Breast epithelium (tissue), 4 donors: ENCODE measurements around the gene GPR137. TPM values are rescaled to one million over a fixed set of nuclear protein-coding genes. Genes with fewer than 3 reads are reported as not detected.

Source experiments
- DNase-seq, 2 donors: peaks; one replicate each; pipeline ENCODE4 v3.0.0-alpha.2; 2019; ENCODE audit warnings: low spot score in 2 of 2
- H3K27ac ChIP-seq, 2 donors: fragments of 200-600 bp; sonication (generic) in 1 of 2; one replicate each; pipeline ENCODE4 v1.5.1; 2016 to 2019; ENCODE audit warnings: mild to moderate bottlenecking in 1 of 2
- H3K27me3 ChIP-seq, 2 donors: fragments of 200-600 bp; sonication (generic) in 1 of 2; one replicate each; pipeline versions ENCODE4 v1.5.1 to v1.6.0; 2017 to 2019; ENCODE audit warnings: control low read depth in 1 of 2, mild to moderate bottlenecking in 1 of 2
- H3K36me3 ChIP-seq: fragments of 200-600 bp; one replicate; pipeline ENCODE4 v1.5.1; 2019
- H3K4me1 ChIP-seq, 2 donors: fragments of 200-600 bp; sonication (generic); one replicate each; pipeline ENCODE4 v1.5.1; 2016 to 2019; ENCODE audit warnings: control low read depth in 1 of 2
- H3K4me3 ChIP-seq, 3 donors: fragments of 200-600 bp; sonication (generic); 1 replicate in 2 of 3; 2 replicates in 1 of 3; pipeline ENCODE4 v1.5.1; 2016 to 2019; ENCODE audit warnings: mild to moderate bottlenecking in 3 of 3, moderate library complexity in 2 of 3
- H3K9me3 ChIP-seq, 2 donors: fragments of 200-600 bp; sonication (generic) in 1 of 2; one replicate each; pipeline ENCODE4 v1.5.1; 2016 to 2019; ENCODE audit warnings: control low read depth in 1 of 2
- POLR2A ChIP-seq: fragments of 450-650 bp; IDR thresholded peaks from one replicate; pipeline ENCODE4 v1.6.1; 2016; ENCODE audit warnings: antibody characterized with exemption, mild to moderate bottlenecking, moderate library complexity
- POLR2AphosphoS5 ChIP-seq, 3 donors: sonication (generic); formaldehyde crosslinking; IDR thresholded peaks; one replicate each; pipeline ENCODE4 v1.6.1; 2017; ENCODE audit warnings: antibody characterized with exemption in 3 of 3
- intact Hi-C: fragments of 100-400 bp; cut with DNase I; formaldehyde crosslinking; loops from one replicate; pipeline ENCODE4 v1.15.1; 2023; ENCODE audit warnings: low total_unique reads
- total RNA-seq, 3 donors: library from RNA; depleted of rRNA; stranded (reverse); fragments of >200 nt; gene quantifications; one replicate each; pipeline ENCODE4 v1.1.0, GENCODE V29; 2016
- TF ChIP-seq, protein P1 (sequence below), 3 donors: fragments of 450-650 bp; IDR thresholded peaks; one replicate each; pipeline ENCODE4 v1.5.1; 2016 to 2017; ENCODE audit warnings: antibody characterized with exemption in 3 of 3, mild to moderate bottlenecking in 3 of 3, moderate library complexity in 3 of 3

Gene GPR137
- total RNA-seq, 3 donors from 2014 or later = 8.9 to 14.7 (median 11.1) TPM

GRCh38 chr11:64294774-64295173 is 9.1 kb downstream of the GPR137 start:
- Histone ChIP-seq H3K27ac (no peak overlapping the region), H3K4me3 (no peak overlapping the region), H3K36me3 (no peaks in the 10 kb centered on the region), H3K4me1 (peaks cover 13 to 22% of the 10 kb centered on the region in 2 donors), H3K27me3 (peaks cover 11 to 55% of the 10 kb centered on the region in 2 donors), H3K9me3 (no peaks in the 10 kb centered on the region)
- no peak for TF ChIP-seq POLR2AphosphoS5 (IDR thresholded peaks at IDR 0.05)
- TF ChIP-seq POLR2A = no peak
- TF ChIP-seq, protein P1, sequence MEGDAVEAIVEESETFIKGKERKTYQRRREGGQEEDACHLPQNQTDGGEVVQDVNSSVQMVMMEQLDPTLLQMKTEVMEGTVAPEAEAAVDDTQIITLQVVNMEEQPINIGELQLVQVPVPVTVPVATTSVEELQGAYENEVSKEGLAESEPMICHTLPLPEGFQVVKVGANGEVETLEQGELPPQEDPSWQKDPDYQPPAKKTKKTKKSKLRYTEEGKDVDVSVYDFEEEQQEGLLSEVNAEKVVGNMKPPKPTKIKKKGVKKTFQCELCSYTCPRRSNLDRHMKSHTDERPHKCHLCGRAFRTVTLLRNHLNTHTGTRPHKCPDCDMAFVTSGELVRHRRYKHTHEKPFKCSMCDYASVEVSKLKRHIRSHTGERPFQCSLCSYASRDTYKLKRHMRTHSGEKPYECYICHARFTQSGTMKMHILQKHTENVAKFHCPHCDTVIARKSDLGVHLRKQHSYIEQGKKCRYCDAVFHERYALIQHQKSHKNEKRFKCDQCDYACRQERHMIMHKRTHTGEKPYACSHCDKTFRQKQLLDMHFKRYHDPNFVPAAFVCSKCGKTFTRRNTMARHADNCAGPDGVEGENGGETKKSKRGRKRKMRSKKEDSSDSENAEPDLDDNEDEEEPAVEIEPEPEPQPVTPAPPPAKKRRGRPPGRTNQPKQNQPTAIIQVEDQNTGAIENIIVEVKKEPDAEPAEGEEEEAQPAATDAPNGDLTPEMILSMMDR (IDR thresholded peaks at IDR 0.05) = no peak
- intact Hi-C loops = no loop called here
- no peak for DNase-seq

GRCh38 chr11:64295760-64296159 is 10.1 kb downstream of the GPR137 start:
- Histone ChIP-seq H3K4me3 (no peak overlapping the region), H3K27ac (no peak overlapping the region), H3K36me3 (no peaks in the 10 kb centered on the region), H3K4me1 (peaks cover 23 to 28% of the 10 kb centered on the region in 2 donors), H3K27me3 (peaks cover 11 to 65% of the 10 kb centered on the region in 2 donors), H3K9me3 (no peaks in the 10 kb centered on the region)
- no peak for TF ChIP-seq POLR2AphosphoS5 (IDR thresholded peaks at IDR 0.05)
- TF ChIP-seq, protein P1 (IDR thresholded peaks at IDR 0.05) = no peak
- TF ChIP-seq POLR2A = no peak
- DNase-seq = no peak
- intact Hi-C loops = no loop called here

DNA sequence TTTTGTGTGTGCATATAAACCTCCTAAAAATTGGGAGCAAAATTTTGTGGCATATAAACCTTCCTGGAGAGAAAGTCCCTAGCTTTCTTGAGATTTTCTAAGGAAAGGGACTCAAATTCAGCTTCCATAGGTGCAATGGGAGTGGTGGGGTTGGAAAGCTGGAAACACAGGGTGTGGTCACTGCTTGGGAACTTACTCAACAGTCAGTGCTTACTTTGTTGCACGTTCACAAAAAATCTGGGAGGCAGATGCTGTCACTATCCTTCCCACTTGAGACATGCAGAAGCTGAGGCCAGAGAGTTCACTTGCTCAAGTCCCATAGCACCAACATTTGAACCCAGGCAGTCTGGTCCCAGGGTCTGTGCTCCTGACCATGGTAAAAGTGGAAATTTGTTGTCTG is 10.6 kb downstream of the GPR137 start:
- TF ChIP-seq, protein P1 (IDR thresholded peaks at IDR 0.05) = no peak
- no peak for TF ChIP-seq POLR2A
- no peak for TF ChIP-seq POLR2AphosphoS5 (IDR thresholded peaks at IDR 0.05)
- DNase-seq = no peak
- H3K36me3 ChIP-seq = no peaks in the 10 kb centered on the region
- H3K27ac ChIP-seq = no peak overlapping the region
- H3K27me3 ChIP-seq = peaks cover 10 to 61% of the 10 kb centered on the region in 2 donors
- intact Hi-C loops = no loop called here
- H3K4me1 ChIP-seq = peaks cover 21 to 27% of the 10 kb centered on the region in 2 donors
- no peaks in the 10 kb centered on the region for H3K9me3 ChIP-seq
- H3K4me3 ChIP-seq = no peak overlapping the region

DNA sequence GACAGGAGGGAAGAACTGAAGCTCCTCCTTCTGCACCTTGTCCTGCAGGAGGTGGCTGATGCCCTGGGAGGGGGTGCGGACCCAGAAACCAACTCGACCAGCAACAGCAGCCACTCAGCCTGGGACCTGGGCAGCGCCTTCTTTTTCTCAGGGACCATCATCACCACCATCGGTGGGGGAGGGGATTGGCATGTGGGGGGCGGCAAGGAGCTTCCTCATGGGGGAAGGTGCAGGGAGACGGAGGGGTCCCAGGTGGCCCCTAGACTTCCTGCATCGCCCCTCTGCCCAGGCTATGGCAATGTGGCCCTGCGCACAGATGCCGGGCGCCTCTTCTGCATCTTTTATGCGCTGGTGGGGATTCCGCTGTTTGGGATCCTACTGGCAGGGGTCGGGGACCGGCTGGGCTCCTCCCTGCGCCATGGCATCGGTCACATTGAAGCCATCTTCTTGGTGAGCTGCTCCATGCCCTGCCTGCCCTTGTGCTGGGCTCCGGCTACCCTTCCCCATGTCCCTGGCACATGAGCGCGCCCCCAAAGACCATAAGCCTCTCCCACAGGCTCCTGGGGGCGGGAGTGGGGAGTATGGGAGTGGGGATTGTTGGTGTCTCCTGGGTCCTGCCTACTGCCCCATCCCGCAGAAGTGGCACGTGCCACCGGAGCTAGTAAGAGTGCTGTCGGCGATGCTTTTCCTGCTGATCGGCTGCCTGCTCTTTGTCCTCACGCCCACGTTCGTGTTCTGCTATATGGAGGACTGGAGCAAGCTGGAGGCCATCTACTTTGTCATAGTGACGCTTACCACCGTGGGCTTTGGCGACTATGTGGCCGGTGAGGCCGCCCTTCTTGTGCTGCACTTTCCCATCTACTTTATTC is 11.4 kb downstream of the GPR137 start:
- no peak overlapping the region for H3K27ac ChIP-seq
- H3K27me3 ChIP-seq = peaks cover 3 to 53% of the 10 kb centered on the region in 2 donors
- no peak for DNase-seq
- intact Hi-C loops = no loop called here
- no peaks in the 10 kb centered on the region for H3K9me3 ChIP-seq
- H3K4me3 ChIP-seq = no peak overlapping the region
- TF ChIP-seq, protein P1 (IDR thresholded peaks at IDR 0.05) = no peak
- TF ChIP-seq POLR2A = no peak
- TF ChIP-seq POLR2AphosphoS5 (IDR thresholded peaks at IDR 0.05) = no peak
- H3K4me1 ChIP-seq = peaks cover 17 to 20% of the 10 kb centered on the region in 2 donors
- no peaks in the 10 kb centered on the region for H3K36me3 ChIP-seq

DNA sequence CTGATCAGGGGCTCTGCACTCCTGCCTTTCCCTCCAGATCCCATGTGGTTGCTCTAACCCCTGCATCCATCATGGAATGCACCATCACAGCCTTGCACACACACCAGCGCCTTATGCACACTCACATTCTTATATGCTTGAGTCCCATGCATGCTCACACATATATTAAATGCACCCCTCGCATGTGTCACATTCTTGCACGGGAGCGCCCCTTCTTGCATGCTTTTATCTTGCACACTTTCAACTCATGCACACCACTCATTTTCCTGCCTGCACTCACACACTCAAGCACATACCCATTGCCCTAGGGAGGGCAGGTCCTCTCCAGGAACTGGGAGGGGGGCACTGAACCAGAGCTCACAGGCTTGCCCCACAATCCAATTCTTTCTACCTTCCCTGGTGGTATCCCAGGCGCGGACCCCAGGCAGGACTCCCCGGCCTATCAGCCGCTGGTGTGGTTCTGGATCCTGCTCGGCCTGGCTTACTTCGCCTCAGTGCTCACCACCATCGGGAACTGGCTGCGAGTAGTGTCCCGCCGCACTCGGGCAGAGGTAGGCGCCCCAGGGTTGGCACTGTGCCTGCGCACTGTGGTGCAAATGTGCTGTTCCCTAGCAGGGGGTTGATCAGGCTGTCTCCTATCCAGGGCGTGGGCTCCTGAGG is 12.2 kb downstream of the GPR137 start:
- no peak overlapping the region for H3K27ac ChIP-seq
- no peak for TF ChIP-seq POLR2AphosphoS5 (IDR thresholded peaks at IDR 0.05)
- no peak for TF ChIP-seq POLR2A
- TF ChIP-seq, protein P1 (IDR thresholded peaks at IDR 0.05) = no peak
- peaks cover 3 to 45% of the 10 kb centered on the region in 2 donors for H3K27me3 ChIP-seq
- H3K36me3 ChIP-seq = no peaks in the 10 kb centered on the region
- H3K9me3 ChIP-seq = no peaks in the 10 kb centered on the region
- no peak overlapping the region for H3K4me3 ChIP-seq
- intact Hi-C loops = no loop called here
- peaks cover 13 to 15% of the 10 kb centered on the region in 2 donors for H3K4me1 ChIP-seq
- DNase-seq = no peak
